A549 (cell line): ENCODE data around the gene HPCAL1. TPM values are rescaled to one million over a fixed set of nuclear protein-coding genes. Genes with fewer than 3 reads are reported as not detected.
A peak's percentile ranks its signal among the peaks of the same experiment; 100 is the strongest.

Experiments used
- ATAC-seq, 2 experiments: fragments of 200-7000 bp in 1 of 2; fragments of >200 bp in 1 of 2; cut with Nextera tagmentation in 1 of 2; cut with Tn5 transposase in 1 of 2; 3 replicates each; pipeline versions ENCODE4 v1.8.0 to v1.9.1; 2018 to 2020; ENCODE audit warnings: mild to moderate bottlenecking in 1 of 2, moderate library complexity in 1 of 2
- CTCF ChIA-PET: fragments of 300-600 bp; sonication (Branson Sonifier 250); formaldehyde crosslinking; extraction: SDS; loops from one replicate; lab custom pipeline; 2021; ENCODE audit warnings: antibody characterized with exemption, inconsistent platforms; lab: Yijun Ruan, JAX
- POLR2A ChIA-PET: fragments of 350-600 bp; formaldehyde crosslinking; extraction: SDS; loops from one replicate; lab custom pipeline; 2021; ENCODE audit warnings: antibody characterized with exemption, inconsistent platforms; lab: Yijun Ruan, JAX
- DNase-seq, 2 experiments: peaks; one replicate each; pipeline versions ENCODE4 v3.0.0 to v3.0.0-alpha.2; 2011 to 2016; ENCODE audit warnings: low read depth in 1 of 2, low spot score in 1 of 2
- FAIRE-seq: peaks from 2 replicates; lab custom pipeline; 2011; peaks lifted over from hg19 to GRCh38; lab: Jason Lieb, UNC
- H3K27ac ChIP-seq, 2 experiments: fragments of >200 bp; sonication (Bioruptor Twin); formaldehyde crosslinking; 3 replicates each; pipeline ENCODE4 v1.5.1; 2016 to 2017
- H3K4me1 ChIP-seq: fragments of >200 bp; sonication (Bioruptor Twin); formaldehyde crosslinking; 3 replicates; pipeline ENCODE4 v1.6.1; 2016
- H3K4me2 ChIP-seq: fragments of >200 bp; sonication (Bioruptor Twin); formaldehyde crosslinking; 3 replicates; pipeline ENCODE4 v1.6.1; 2016
- H3K4me3 ChIP-seq: fragments of >200 bp; sonication (Bioruptor Twin); formaldehyde crosslinking; 3 replicates; pipeline ENCODE4 v1.5.1; 2016
- H3K9me3 ChIP-seq: fragments of >200 bp; sonication (Bioruptor Twin); formaldehyde crosslinking; 3 replicates; pipeline ENCODE4 v1.6.1; 2016
- CEBPB ChIP-seq, 2 experiments: fragments of >200 bp in 1 of 2; sonication (Bioruptor Twin) in 1 of 2; formaldehyde crosslinking in 1 of 2; IDR thresholded peaks; 2 replicates each; pipeline ENCODE4 v1.6.1; 2012 to 2016
- CHD4 ChIP-seq: fragments of 200-600 bp; sonication (generic); IDR thresholded peaks from 2 replicates; pipeline ENCODE4 v1.6.1; 2016; ENCODE audit warnings: antibody characterized with exemption, mild to moderate bottlenecking, borderline replicate concordance
- EHMT2 ChIP-seq: fragments of 200-600 bp; sonication (generic); IDR thresholded peaks from 2 replicates; pipeline ENCODE4 v1.6.1; 2016; ENCODE audit warnings: antibody characterized with exemption, low read depth, mild to moderate bottlenecking, moderate library complexity
- HEYL ChIP-seq: fragments of 250-450 bp; sonication (Bioruptor Pico); IDR thresholded peaks from 2 replicates; pipeline ENCODE4 v1.8.0; 2021; ENCODE audit warnings: mild to moderate bottlenecking, moderate library complexity
- HOXB13 ChIP-seq: fragments of 250-450 bp; sonication (Bioruptor Pico); IDR thresholded peaks from 2 replicates; pipeline ENCODE4 v1.5.0; 2020; ENCODE audit warnings: low read depth, mild to moderate bottlenecking, moderate library complexity
- JUNB ChIP-seq: fragments of >200 bp; sonication (Bioruptor Twin); formaldehyde crosslinking; IDR thresholded peaks from 2 replicates; pipeline ENCODE4 v1.6.1; 2016
- MAFK ChIP-seq: fragments of 450-650 bp; IDR thresholded peaks from 2 replicates; pipeline ENCODE4 v1.6.1; 2014; ENCODE audit not compliant: partially characterized antibody
- NPAS2 ChIP-seq: fragments of 250-450 bp; sonication (Bioruptor Pico); IDR thresholded peaks from 2 replicates; pipeline ENCODE4 v1.8.0; 2022; ENCODE audit warnings: mild to moderate bottlenecking, moderate library complexity, borderline replicate concordance
- NR3C1 ChIP-seq: fragments of >200 bp; sonication (Bioruptor Twin); formaldehyde crosslinking; IDR thresholded peaks from 3 replicates; pipeline ENCODE4 v1.6.1; 2017
- PBX3 ChIP-seq: IDR thresholded peaks from 2 replicates; pipeline ENCODE4 v1.6.1; 2012
- POLR2A ChIP-seq: IDR thresholded peaks from 2 replicates; pipeline ENCODE4 v1.6.1; 2012; ENCODE audit warnings: mild to moderate bottlenecking, low read length
- RNF2 ChIP-seq: fragments of 200-600 bp; sonication (generic); IDR thresholded peaks from 2 replicates; pipeline ENCODE4 v1.6.1; 2016; ENCODE audit warnings: low read depth, mild to moderate bottlenecking, antibody characterized with exemption, moderate library complexity, borderline replicate concordance
- SREBF2 ChIP-seq: fragments of 450-650 bp; IDR thresholded peaks from 2 replicates; pipeline ENCODE4 v1.6.1; 2014; ENCODE audit warnings: mild to moderate bottlenecking, moderate library complexity
- USF2 ChIP-seq: fragments of 450-650 bp; IDR thresholded peaks from 2 replicates; pipeline ENCODE4 v1.6.1; 2014; ENCODE audit warnings: antibody characterized with exemption
- ZFP36 ChIP-seq: fragments of 450-650 bp; IDR thresholded peaks from 2 replicates; pipeline ENCODE4 v1.6.1; 2014; ENCODE audit warnings: borderline replicate concordance; ENCODE audit not compliant: partially characterized antibody
- WGBS: methylation state at CpG from one replicate; pipeline ENCODE4 v1.1.6; 2017; ENCODE audit errors: missing lambda C conversion rate; 5-methylcytosine and 5-hydroxymethylcytosine counted together
- polyA plus RNA-seq, 4 experiments: library from polyadenylated mRNA; depleted of rRNA in 3 of 4; stranded (reverse); fragments of >200 nt; fragmentation: RNase III in 1 of 4; extraction: RNeasy Plus Mini Kit Qiagen cat#74134 plus additional on column Dnase treatment in 1 of 4; gene quantifications; 2 replicates in 3 of 4; 3 replicates in 1 of 4; pipeline ENCODE4 v1.2.3, GENCODE V29; 2011 to 2017
- TF ChIP-seq, protein P1 (sequence below): fragments of 150-350 bp; IDR thresholded peaks from 2 replicates; pipeline ENCODE4 v1.6.1; 2014; ENCODE audit warnings: low read depth, mild to moderate bottlenecking, low read length
- TF ChIP-seq, protein P2 (sequence below): fragments of >200 bp; sonication (Bioruptor Twin); formaldehyde crosslinking; IDR thresholded peaks from 2 replicates; pipeline ENCODE4 v1.6.1; 2016
- TF ChIP-seq, protein P3 (sequence below): fragments of 200-600 bp; sonication (generic); IDR thresholded peaks from 2 replicates; pipeline ENCODE4 v1.6.1; 2016; ENCODE audit warnings: antibody characterized with exemption, mild to moderate bottlenecking, moderate library complexity

HPCAL1 gene
- polyA plus RNA-seq, 2 of the 4 experiments (the other 2 are of a cell fraction): 44.4 to 66.4 TPM

DNA sequence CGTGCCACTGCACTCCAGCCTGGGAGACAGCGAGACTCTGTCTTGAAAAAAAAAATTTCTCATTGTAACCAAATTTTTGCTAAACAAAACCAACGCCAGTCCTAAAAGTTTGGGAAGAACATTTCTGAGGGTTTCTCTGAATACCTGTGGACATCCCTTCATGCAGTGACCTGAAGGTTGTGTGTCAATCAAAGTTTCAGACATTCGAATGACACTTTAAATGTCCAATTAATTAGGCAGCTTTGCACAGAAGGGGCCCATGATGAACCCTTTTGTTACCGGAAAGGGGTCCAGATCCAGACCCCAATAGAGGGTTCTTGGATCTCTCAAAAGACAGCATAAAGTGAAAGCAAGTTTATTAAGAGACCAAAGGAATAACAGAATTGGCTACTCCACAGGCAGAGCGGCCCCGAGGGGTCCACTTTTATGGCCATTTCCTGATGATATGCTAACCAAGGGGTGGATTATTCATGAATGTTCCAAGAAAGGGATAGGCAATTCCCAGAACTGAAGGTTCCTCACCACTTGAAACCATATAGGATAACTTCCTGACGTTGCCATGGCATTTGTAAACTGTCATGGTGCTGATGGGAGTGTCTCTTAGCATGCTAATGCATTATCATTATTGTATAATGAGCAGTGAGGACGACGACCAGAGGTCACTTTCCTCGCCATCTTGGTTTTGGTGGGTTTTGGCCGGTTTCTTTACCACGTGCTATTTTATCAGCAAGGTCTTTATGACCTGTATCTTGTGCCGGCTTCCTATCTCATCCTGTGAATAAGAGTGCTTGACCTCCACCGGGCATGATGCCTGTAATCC lies 27.5 kb upstream of the HPCAL1 start:
- 83% methylated on average over 15 of the region's 15 CpGs for WGBS
- ATAC-seq (no peak), FAIRE-seq (no peak), DNase-seq (no peak)
- CTCF ChIA-PET: interaction anchor here (1.8 to 6.1 kb wide), 2 partner anchors 10 to 134 kb away, joined by 6 to 37 read pairs; no protein-coding TSS in a partner anchor
- POLR2A ChIA-PET: no interaction called here
- no peaks in the 10 kb centered on the region for H3K9me3 ChIP-seq
- H3K27ac ChIP-seq: no peak overlapping the region
- TF ChIP-seq NR3C1 (no peak), HOXB13 (CRISPR knock-in tag) (no peak)
- TF ChIP-seq, protein P1, sequence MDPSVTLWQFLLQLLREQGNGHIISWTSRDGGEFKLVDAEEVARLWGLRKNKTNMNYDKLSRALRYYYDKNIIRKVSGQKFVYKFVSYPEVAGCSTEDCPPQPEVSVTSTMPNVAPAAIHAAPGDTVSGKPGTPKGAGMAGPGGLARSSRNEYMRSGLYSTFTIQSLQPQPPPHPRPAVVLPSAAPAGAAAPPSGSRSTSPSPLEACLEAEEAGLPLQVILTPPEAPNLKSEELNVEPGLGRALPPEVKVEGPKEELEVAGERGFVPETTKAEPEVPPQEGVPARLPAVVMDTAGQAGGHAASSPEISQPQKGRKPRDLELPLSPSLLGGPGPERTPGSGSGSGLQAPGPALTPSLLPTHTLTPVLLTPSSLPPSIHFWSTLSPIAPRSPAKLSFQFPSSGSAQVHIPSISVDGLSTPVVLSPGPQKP: no peak
- H3K4me1 ChIP-seq: peaks cover 33% of the 10 kb centered on the region
- no peak overlapping the region for H3K4me2 ChIP-seq
- no peak overlapping the region for H3K4me3 ChIP-seq

- TF ChIP-seq POLR2A (no peak), NR3C1 (no peak), PBX3 (no peak), CEBPB (IDR thresholded peaks at IDR 0.05) (no peak), CHD4 (no peak), MAFK (no peak), JUNB (no peak), NPAS2 (CRISPR knock-in tag) (no peak), RNF2 (no peak), USF2 (no peak), ZFP36 (no peak), SREBF2 (no peak), HEYL (no peak), EHMT2 (no peak)
- TF ChIP-seq, protein P2, sequence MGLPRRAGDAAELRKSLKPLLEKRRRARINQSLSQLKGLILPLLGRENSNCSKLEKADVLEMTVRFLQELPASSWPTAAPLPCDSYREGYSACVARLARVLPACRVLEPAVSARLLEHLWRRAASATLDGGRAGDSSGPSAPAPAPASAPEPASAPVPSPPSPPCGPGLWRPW: no peak
- TF ChIP-seq, protein P3, sequence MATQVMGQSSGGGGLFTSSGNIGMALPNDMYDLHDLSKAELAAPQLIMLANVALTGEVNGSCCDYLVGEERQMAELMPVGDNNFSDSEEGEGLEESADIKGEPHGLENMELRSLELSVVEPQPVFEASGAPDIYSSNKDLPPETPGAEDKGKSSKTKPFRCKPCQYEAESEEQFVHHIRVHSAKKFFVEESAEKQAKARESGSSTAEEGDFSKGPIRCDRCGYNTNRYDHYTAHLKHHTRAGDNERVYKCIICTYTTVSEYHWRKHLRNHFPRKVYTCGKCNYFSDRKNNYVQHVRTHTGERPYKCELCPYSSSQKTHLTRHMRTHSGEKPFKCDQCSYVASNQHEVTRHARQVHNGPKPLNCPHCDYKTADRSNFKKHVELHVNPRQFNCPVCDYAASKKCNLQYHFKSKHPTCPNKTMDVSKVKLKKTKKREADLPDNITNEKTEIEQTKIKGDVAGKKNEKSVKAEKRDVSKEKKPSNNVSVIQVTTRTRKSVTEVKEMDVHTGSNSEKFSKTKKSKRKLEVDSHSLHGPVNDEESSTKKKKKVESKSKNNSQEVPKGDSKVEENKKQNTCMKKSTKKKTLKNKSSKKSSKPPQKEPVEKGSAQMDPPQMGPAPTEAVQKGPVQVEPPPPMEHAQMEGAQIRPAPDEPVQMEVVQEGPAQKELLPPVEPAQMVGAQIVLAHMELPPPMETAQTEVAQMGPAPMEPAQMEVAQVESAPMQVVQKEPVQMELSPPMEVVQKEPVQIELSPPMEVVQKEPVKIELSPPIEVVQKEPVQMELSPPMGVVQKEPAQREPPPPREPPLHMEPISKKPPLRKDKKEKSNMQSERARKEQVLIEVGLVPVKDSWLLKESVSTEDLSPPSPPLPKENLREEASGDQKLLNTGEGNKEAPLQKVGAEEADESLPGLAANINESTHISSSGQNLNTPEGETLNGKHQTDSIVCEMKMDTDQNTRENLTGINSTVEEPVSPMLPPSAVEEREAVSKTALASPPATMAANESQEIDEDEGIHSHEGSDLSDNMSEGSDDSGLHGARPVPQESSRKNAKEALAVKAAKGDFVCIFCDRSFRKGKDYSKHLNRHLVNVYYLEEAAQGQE: no peak
- H3K27ac ChIP-seq: peak overlapping the region in 1 of 2 experiments; percentile 77; a peak in 3 of 6 replicates
- no peak for ATAC-seq
- H3K4me3 ChIP-seq: no peak overlapping the region
- no peak for DNase-seq
- FAIRE-seq: no peak
- 84% methylated on average over 20 of the region's 23 CpGs for WGBS
- H3K4me2 ChIP-seq: no peak overlapping the region
- POLR2A ChIA-PET: no interaction called here
- peaks cover 18% of the 10 kb centered on the region for H3K4me1 ChIP-seq
- CTCF ChIA-PET: interaction anchor here (1.1 to 6.1 kb wide), 4 partner anchors 52 to 159 kb away, joined by 3 to 37 read pairs (median 3); no protein-coding TSS in a partner anchor
- no peaks in the 10 kb centered on the region for H3K9me3 ChIP-seq
These were observed 26.0 kb upstream of the HPCAL1 start for GRCh38 chr2:10276481-10277292.
